HUES64 (cell line): ENCODE results near the gene ANKRD13B.
A peak's percentile ranks its signal among the peaks of the same experiment; 100 is the strongest.

Experiments
- H3K27ac ChIP-seq: 2 replicates; pipeline ENCODE4 v1.7.0; 2013; ENCODE audit warnings: low read depth, low read length, inconsistent platforms
- H3K27me3 ChIP-seq: 2 replicates; pipeline ENCODE4 v1.6.1; 2013; ENCODE audit warnings: mild to moderate bottlenecking, low read length; ENCODE audit not compliant: insufficient read depth
- H3K36me3 ChIP-seq: 2 replicates; pipeline ENCODE4 v1.6.1; 2013; ENCODE audit warnings: mild to moderate bottlenecking, low read length; ENCODE audit not compliant: insufficient read depth
- H3K4me1 ChIP-seq: 2 replicates; pipeline ENCODE4 v1.6.1; 2013; ENCODE audit warnings: mild to moderate bottlenecking, low read length, moderate library complexity; ENCODE audit not compliant: insufficient read depth
- H3K4me3 ChIP-seq: 2 replicates; pipeline ENCODE4 v1.5.1; 2013; ENCODE audit warnings: mild to moderate bottlenecking, low read length, moderate library complexity
- H3K9ac ChIP-seq: 2 replicates; pipeline ENCODE4 v1.6.1; 2013; ENCODE audit warnings: mild to moderate bottlenecking, low read depth, low read length
- H3K9me3 ChIP-seq: 2 replicates; pipeline ENCODE4 v1.6.1; 2013; ENCODE audit warnings: low read depth, low read length; ENCODE audit not compliant: insufficient read depth
- WGBS: fragments of 150-250, 120-280 bp; methylation state at CpG from one replicate; pipeline ENCODE4 v1.1.7; 2013; ENCODE audit warnings: missing lambda C conversion rate; 5-methylcytosine and 5-hydroxymethylcytosine counted together

Gene ANKRD13B

GRCh38 chr17:29570521-29570920, 22.4 kb upstream of the ANKRD13B start:
- H3K27me3 ChIP-seq, result peaks cover 53% of the 10 kb centered on the region
- no peak overlapping the region for H3K4me3 ChIP-seq
- 92% methylated on average over 7 of the region's 7 CpGs for WGBS
- peaks cover 9% of the 10 kb centered on the region; the same call in 1 of the 2 replicates for H3K36me3 ChIP-seq
- H3K9ac ChIP-seq, result no peak overlapping the region
- H3K4me1 ChIP-seq, result peaks cover 8% of the 10 kb centered on the region
- H3K27ac ChIP-seq, result no peak overlapping the region
- no peaks in the 10 kb centered on the region for H3K9me3 ChIP-seq

GRCh38 chr17:29571486-29571882, 21.4 kb upstream of the ANKRD13B start:
- Histone ChIP-seq H3K36me3 (peaks cover 18% of the 10 kb centered on the region), H3K27ac (no peak overlapping the region)

GRCh38 chr17:29571883-29572681, 20.9 kb upstream of the ANKRD13B start:
- H3K4me3 ChIP-seq, result 0 out of 2 replicates have a peak overlapping the region, but pooled peaks have one; percentile 36
- WGBS, result 66% methylated on average over 30 of the region's 30 CpGs
- no peak overlapping the region for H3K27ac ChIP-seq
- no peaks in the 10 kb centered on the region for H3K9me3 ChIP-seq
- peaks cover 22% of the 10 kb centered on the region for H3K36me3 ChIP-seq
- peaks cover 37% of the 10 kb centered on the region for H3K27me3 ChIP-seq
- H3K4me1 ChIP-seq, result peaks cover 8% of the 10 kb centered on the region
- H3K9ac ChIP-seq, result no peak overlapping the region

More at GRCh38 chr17:29571486-29571882, 21.4 kb upstream of the ANKRD13B start:
- Histone ChIP-seq H3K27me3 (peaks cover 43% of the 10 kb centered on the region), H3K9me3 (no peaks in the 10 kb centered on the region), H3K4me1 (peaks cover 8% of the 10 kb centered on the region), H3K4me3 (no peak overlapping the region), H3K9ac (no peak overlapping the region)
- 90% methylated on average over 6 of the region's 6 CpGs for WGBS

- Histone ChIP-seq H3K27ac (no peak overlapping the region), H3K9me3 (no peaks in the 10 kb centered on the region), H3K27me3 (peaks cover 29% of the 10 kb centered on the region), H3K4me3 (peak overlapping the region; percentile 36; the same call in 1 of the 2 replicates), H3K4me1 (peaks cover 8% of the 10 kb centered on the region), H3K9ac (peak overlapping the region; percentile 57; the same call in 1 of the 2 replicates), H3K36me3 (peaks cover 28% of the 10 kb centered on the region)
- 19% methylated on average over 58 of the region's 62 CpGs for WGBS
Observed at GRCh38 chr17:29572691-29573557, 20.0 kb upstream of the ANKRD13B start.

- Histone ChIP-seq H3K4me1 (peaks cover 8% of the 10 kb centered on the region), H3K9ac (no peak overlapping the region), H3K9me3 (no peaks in the 10 kb centered on the region), H3K4me3 (no peak overlapping the region), H3K27ac (no peak overlapping the region), H3K36me3 (peaks cover 33% of the 10 kb centered on the region), H3K27me3 (peaks cover 26% of the 10 kb centered on the region)
- WGBS, result 91% methylated on average over 6 of the region's 6 CpGs
Observed at GRCh38 chr17:29573558-29573869, 19.4 kb upstream of the ANKRD13B start.

GRCh38 chr17:29573871-29574731, 18.8 kb upstream of the ANKRD13B start:
- WGBS, result 97% methylated on average over 14 of the region's 14 CpGs
- Histone ChIP-seq H3K4me3 (no peak overlapping the region), H3K9me3 (no peaks in the 10 kb centered on the region), H3K27me3 (peaks cover 26% of the 10 kb centered on the region), H3K27ac (no peak overlapping the region), H3K4me1 (peaks cover 7% of the 10 kb centered on the region), H3K36me3 (peaks cover 34% of the 10 kb centered on the region), H3K9ac (no peak overlapping the region)

- H3K36me3 ChIP-seq, result peaks cover 38% of the 10 kb centered on the region
- no peak overlapping the region for H3K4me3 ChIP-seq
- H3K9me3 ChIP-seq, result no peaks in the 10 kb centered on the region
- peaks cover 20% of the 10 kb centered on the region for H3K27me3 ChIP-seq
- no peak overlapping the region for H3K27ac ChIP-seq
- WGBS, result 95% methylated on average over 17 of the region's 17 CpGs
- H3K4me1 ChIP-seq, result peaks cover 4% of the 10 kb centered on the region; the same call in 1 of the 2 replicates
- no peak overlapping the region for H3K9ac ChIP-seq
Observed at GRCh38 chr17:29574732-29575510, 18.0 kb upstream of the ANKRD13B start.

- H3K36me3 ChIP-seq, result peaks cover 39% of the 10 kb centered on the region
- H3K4me3 ChIP-seq, result no peak overlapping the region
- peaks cover 17% of the 10 kb centered on the region for H3K27me3 ChIP-seq
- no peak overlapping the region for H3K9ac ChIP-seq
- peaks cover 4% of the 10 kb centered on the region; the same call in 1 of the 2 replicates for H3K4me1 ChIP-seq
- 94% methylated on average over 28 of the region's 28 CpGs for WGBS
- no peaks in the 10 kb centered on the region for H3K9me3 ChIP-seq
- no peak overlapping the region for H3K27ac ChIP-seq
Observed at GRCh38 chr17:29575511-29576213, 17.3 kb upstream of the ANKRD13B start.

- peaks cover 39% of the 10 kb centered on the region for H3K36me3 ChIP-seq
- H3K27me3 ChIP-seq, result peaks cover 10% of the 10 kb centered on the region
- H3K4me3 ChIP-seq, result no peak overlapping the region
- peaks cover 4% of the 10 kb centered on the region; the same call in 1 of the 2 replicates for H3K4me1 ChIP-seq
- 96% methylated on average over 37 of the region's 37 CpGs for WGBS
- H3K9ac ChIP-seq, result no peak overlapping the region
- no peak overlapping the region for H3K27ac ChIP-seq
- no peaks in the 10 kb centered on the region for H3K9me3 ChIP-seq
Observed at GRCh38 chr17:29576214-29577000, 16.5 kb upstream of the ANKRD13B start.
